Stimulated activated CD8-positive, alpha-beta memory T cell treated with anti-CD3 and anti-CD28 coated beads, Interleukin-7, amount 100 ng/mL, for 4 hours (primary cell): ENCODE data around the gene SNX5.

Experiments used
- DNase-seq, 2 donors: peaks; one replicate each; pipeline ENCODE4 v3.0.0-alpha.2; 2020; ENCODE audit warnings: low read depth in 2 of 2

SNX5 gene

GRCh38 chr20:17992847-17993513 lies 24.4 kb upstream of the SNX5 start:
- DNase-seq, result no peak

DNA sequence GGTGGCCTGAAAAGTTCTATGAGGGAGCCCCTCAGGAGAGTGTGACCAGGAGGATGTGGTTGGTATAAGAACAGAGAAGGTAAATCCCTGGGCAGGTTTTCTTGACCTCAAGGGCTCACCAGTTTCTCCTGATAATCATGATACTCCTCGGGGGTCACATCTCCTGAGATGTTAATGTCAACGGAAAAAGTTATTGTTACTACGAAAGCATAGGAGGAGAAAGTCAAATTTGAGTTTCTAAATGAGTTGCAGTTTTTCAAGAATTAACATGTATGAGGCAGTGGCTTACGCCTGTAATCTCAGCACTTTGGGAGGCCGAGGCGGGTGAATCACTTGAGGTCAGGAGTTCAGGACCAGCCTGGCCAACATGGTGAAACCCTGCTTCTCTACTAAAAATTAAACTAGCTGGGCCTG lies 23.6 kb upstream of the SNX5 start:
- no peak for DNase-seq

DNA sequence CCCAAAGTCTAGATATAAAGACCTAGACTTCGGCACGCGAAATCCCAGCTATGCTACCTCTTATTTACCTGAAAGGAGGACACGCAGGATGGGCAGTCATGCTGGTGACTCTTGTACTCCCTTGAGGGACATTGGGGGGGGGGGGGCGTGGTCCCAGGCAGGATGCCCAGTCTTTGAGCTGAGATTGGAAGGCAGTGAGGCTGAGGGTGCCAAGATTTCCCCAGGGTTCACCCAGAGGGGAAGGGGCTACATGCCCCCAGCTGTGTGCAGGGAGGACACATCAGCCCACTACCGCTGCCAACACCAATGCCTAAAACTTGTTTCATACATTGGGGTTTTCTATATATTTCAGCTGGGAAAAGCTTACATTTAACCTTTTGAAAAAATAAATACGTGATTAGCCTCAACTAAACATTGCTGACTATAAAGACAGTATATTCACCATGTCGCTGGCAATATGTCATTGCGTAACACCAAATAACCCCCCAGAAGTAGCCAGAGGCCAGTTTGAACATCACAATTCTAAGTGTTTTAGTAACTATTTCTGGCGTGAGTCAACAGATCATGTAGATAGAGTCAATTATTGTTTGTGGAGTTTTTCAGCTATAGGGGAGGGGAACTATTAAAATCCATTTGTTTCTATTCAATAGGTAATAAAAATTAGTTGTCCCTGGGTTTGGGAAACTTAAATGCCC lies 21.8 kb upstream of the SNX5 start:
- no peak for DNase-seq

GRCh38 chr20:17987988-17988387 lies 19.4 kb upstream of the SNX5 start:
- DNase-seq, result no peak

GRCh38 chr20:17985388-17986018 lies 16.9 kb upstream of the SNX5 start:
- no peak for DNase-seq

DNA sequence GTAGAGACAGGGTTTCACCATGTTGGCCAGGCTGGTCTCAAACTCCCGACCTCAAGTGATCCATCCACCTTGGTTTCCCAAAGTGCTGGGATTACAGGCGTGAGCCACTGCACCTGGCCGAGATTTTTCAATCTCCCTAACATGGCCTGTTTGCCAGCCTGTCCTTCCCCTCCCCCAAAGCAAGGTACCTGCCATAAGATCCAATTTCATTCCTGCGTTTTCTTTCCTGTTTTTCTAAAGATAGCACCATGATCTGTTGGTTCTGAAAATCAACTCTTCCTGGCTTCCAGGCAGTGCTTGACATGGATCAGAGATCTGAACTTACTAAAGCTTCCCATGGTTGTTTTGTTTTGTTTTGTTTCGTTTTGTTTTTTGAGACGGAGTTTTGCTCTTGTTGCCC lies 7.7 kb upstream of the SNX5 start:
- no peak for DNase-seq

DNA sequence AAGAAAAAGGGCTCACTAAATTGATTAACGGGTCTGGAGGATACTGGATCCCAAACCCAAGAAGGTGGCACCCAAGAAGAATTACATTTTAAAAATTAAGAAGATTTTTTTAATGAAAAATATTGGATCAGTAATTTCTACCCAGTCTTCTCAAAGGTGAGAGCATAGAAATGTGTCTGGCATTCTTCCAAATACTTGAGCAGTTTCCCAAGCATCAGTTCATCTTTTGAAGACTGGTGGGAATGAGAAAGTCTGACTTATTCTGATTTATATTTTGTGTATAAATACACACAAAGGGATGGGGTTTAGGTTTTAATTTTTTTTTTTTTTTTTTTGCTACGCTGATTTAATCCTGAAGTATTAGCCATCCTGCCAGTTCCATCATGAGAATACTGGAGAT lies 3.5 kb upstream of the SNX5 start:
- DNase-seq, result no peak

DNA sequence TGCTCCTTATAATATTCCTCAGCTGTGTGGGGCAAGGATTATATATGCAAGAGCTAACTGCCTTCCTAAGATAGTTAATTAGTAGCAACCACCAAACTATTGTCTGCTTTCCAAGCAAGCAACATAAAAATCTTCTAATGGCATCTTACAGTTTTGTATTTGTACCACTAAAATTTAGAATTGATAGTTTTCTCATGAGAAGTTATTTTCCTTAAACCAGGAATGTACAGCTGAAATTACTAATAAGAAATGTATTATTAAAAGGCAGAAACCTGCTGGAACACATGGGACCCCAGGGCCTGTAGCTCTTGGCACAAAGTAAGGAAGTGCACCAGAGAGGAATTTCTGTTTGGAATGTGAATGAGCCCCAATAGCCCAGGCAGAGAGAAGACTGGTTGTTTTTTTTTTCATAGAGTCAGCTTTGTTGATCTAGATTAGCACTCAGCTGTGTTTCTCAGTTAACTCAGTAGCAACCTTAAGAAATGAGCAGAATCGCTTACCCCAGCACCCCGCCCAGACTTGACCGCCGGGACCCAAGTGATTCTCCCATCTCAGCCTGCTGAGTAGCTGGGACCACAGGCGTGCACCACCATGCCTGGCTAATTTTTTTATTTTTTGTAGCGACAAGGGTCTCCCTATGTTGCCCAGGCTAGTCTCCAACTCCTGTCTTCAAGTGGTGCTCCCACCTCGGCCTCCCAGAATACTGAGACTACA lies 2.9 kb upstream of the SNX5 start:
- no peak for DNase-seq

DNA sequence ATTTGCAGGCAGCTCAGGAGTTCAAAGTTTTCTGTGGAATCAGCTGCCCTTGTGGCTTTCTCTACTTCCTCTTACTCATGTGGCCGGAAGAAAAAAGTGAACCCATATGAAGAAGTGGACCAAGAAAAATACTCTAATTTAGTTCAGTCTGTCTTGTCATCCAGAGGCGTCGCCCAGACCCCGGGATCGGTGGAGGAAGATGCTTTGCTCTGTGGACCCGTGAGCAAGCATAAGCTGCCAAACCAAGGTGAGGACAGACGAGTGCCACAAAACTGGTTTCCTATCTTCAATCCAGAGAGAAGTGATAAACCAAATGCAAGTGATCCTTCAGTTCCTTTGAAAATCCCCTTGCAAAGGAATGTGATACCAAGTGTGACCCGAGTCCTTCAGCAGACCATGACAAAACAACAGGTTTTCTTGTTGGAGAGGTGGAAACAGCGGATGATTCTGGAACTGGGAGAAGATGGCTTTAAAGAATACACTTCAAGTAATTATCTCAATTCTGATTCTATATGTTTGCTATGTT lies 1.4 kb upstream of the SNX5 start:
- peak in 1 of 2 donors; percentile 10 for DNase-seq

- DNase-seq, result peak in 1 of 2 donors; percentile 16
These were observed 787 bp upstream of the SNX5 start for GRCh38 chr20:17969278-17969883.

DNA sequence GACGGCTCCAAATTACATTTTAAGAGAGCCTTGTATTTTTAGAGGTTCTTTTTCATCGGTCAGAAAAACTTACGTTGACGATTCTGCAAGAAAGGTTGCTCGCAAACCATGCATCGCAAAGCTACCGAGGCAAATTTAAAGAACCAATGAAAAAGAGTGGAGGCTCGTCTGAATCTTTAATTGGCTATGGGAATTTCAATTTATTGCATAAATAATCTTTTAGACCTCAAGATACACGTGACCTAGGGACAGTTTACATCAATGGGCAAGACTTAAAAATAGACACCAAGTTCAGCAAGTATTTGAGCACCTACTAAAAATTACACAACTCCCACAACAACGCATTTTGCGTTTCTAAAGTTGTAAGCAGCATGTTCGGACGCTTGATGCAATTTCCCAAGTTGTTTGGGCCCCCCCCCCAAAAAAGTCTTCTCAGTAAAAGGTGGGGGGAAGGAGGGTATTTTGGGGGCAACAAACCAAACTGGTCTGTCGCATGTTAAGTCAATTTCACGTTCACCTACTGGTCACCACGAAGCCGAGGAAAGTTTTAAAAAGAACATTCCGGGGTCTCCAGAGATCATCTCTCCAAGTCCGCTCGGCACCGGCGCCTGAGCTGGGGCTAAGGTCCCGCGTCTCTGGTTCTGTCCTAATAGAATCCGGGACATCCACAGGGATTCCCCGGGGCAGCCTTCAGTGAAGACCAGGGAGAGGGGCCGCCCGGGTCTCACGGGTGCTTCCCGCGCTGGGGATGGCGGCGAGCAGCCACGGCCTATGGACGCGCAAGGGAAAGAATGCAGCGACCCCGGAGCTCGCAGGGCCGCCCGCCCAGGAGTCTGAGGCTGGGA lies 851 bp downstream of the SNX5 start:
- no peak for DNase-seq

DNA sequence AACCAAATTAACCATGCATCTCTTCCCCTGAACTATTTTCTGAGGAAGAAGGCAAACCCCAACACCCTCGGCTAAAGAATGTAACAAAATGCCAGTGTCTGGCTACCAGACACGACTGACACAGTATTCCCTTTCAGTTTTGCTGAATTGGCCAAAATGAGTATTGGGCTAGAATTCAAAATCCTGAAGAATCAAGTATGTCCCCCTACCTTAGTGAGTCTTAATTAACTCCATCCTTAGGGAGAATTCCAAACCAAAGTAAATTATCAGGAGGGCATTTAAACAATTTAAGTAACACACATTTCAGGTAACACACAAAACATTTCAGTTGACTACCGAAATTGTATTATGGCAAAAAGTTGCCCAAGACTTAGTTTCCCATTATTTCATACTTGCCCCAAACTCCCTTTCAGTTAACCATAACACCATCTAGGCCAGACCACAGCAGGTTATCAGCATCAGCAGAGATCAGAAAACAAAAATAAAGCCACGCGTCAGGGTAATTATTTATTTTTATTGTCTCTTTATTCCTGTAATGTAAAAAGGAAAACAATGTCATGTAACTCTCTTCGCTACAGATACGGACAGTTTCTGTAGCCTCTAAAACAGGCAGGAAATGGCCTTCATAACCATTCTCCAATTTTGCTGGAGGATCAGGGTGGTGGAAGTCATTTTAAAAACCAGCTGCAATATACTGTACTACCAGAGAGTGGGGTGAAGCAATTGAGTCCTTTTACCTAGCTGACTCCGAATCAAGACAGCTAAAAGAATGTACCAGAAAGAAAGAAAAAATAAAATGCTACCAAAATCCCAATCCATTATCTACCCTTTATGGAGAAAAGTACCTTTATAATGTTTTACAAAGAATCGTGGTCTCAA lies 1.9 kb downstream of the SNX5 start:
- DNase-seq, result no peak

DNA sequence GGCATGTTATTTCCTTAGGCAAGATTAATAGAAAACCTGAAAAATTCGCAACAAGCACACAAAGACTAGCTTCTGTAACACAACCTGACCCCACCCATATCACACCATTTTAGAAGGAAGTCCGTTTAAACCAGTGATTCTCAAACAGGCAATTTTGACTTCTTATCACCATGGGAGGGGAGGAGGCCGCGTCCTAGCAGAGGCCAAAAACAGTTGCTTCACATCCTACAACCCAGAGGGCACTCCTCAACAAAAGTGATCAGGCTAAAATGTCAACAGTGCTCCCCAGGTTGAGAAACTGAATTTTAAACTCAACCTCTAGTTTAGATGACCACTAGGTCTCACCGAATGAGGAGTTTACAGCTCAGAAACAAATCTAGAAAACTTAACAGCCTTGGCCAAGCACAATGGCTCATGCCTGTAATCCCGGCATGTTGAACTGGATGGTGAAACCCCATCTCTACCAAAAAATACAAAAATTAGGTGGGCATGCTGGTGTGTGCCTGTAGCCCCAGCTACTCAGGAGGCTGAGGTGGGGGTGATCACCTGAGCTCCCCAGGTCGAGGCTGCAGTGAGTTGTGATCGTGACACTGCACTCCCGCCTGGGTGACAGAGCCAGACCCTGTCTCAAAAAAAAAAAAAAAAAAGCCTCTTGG lies 3.4 kb downstream of the SNX5 start:
- no peak for DNase-seq

GRCh38 chr20:17964632-17965031 lies 4.0 kb downstream of the SNX5 start:
- DNase-seq, result no peak

GRCh38 chr20:17964073-17964472 lies 4.5 kb downstream of the SNX5 start:
- no peak for DNase-seq

DNA sequence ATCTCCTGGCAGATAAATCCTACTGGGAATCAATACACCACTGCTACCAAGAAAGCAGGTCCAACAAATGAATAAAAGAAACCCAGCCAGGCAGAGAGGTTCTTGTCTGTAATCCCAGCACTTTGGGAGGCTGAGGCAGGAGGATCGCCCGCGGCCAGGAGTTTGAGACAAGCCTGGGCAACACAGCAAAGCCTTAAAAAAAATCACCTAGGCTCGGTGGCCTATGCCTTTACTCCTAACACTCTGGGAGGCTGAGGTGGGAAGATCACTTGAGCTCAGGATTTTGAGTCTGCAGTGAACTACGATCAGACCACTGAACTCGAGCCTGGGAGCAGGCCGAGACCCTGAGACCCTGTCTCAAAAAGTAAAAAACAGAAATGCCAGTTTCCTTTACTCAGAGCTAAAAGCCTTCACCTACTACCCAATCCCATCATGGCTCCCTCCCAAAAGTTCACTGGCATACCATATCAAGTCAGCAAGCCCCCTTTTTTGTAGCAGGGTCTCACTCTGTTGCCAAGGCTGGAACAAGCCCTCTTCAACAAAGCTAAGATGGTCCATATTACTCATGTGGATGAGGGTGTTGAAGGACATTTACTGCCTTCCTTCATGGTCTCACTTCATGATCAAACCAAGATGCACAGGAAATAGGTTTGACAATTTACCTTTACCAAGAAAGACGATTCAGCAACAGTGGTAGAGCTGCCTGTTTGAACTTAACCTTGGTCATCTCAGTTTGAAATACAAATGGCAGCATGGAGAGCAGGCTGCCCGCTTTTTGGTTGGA lies 5.3 kb downstream of the SNX5 start:
- no peak for DNase-seq

DNA sequence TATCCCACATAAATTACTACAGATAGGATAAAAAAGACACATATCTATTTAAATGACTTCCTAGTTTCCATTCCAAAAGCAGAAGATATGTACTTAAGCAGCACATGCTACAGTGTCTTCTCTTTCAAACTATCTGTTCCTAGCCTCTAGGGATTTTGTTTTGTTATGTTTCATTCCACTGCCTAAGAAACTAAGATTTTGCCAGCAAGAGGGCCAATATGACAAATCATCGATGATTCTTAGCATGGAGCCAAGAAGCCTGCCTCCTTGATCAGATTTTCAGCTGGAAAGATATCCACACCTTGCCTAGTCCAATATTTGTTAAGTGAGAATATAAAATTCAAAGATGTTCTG lies 7.0 kb downstream of the SNX5 start:
- DNase-seq, result no peak

DNA sequence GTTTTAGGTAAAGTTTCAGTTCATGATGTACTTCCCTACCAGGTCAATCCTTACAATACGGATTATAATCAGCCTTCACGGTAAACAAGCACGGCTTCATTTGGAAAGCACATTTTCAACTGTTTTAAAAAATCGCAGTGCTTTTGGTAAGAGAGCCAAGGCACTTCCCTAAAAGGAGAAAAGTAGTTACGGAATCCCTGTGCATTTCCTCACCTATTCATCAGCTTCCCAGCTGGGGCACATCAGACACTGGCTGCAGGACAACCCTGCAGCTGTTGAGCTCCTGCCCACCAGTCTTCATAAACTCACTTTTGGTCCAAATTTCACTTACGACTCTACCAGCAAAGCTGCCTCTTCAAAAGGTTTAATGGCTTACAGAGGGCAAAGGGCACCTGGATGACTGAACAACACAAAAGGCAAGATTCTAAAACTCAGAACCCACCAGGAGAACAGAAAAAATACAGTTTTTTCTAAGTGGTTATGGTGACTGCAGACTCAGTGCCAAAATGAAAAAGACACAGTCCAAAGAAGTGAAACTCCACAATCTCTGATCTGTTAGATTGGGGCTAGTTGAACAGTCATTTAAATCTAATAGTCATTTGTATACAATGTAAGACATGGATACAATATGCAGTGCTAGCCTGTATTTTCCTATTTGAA lies 7.5 kb downstream of the SNX5 start:
- no peak for DNase-seq
